Rectal smooth muscle tissue (tissue), 1 donor: ENCODE results near the gene NPHS1.
"Not testable (repeated sequence)": the region's sequence is repeated elsewhere in the genome, so short reads cannot be mapped to it uniquely, and the experiment has no call there.

ENCODE experiments used
- H3K27ac ChIP-seq: one replicate; pipeline ENCODE4 v1.7.0; 2013; ENCODE audit warnings: low read depth, low read length, inconsistent platforms
- H3K27me3 ChIP-seq: one replicate; pipeline ENCODE4 v1.7.0; 2013; ENCODE audit warnings: low read length; ENCODE audit not compliant: control insufficient read depth, insufficient read depth
- H3K36me3 ChIP-seq: one replicate; pipeline ENCODE4 v1.7.0; 2013; ENCODE audit warnings: low read length; ENCODE audit not compliant: control insufficient read depth, insufficient read depth
- H3K4me1 ChIP-seq: one replicate; pipeline ENCODE4 v1.7.0; 2013; ENCODE audit warnings: low read length; ENCODE audit not compliant: control insufficient read depth, insufficient read depth
- H3K4me3 ChIP-seq: one replicate; pipeline ENCODE4 v1.7.0; 2013; ENCODE audit warnings: low read length
- H3K9ac ChIP-seq: one replicate; pipeline ENCODE4 v1.7.0; 2013; ENCODE audit warnings: low read length

Gene NPHS1

GRCh38 chr19:35813043-35813890 lies 39.0 kb downstream of the NPHS1 start:
- no peaks in the 10 kb centered on the region for H3K27me3 ChIP-seq

GRCh38 chr19:35812220-35813042 lies 39.9 kb downstream of the NPHS1 start, which contains the start of gene PRODH2:
PRODH2 (minus strand) TSS chr19:35812845; CDS start chr19:35812805, 40 bp downstream.
- Histone ChIP-seq H3K36me3 (no peaks in the 10 kb centered on the region), H3K4me1 (no peaks in the 10 kb centered on the region), H3K4me3 (no peak within 1 kb of the TSS), H3K9ac (no peak within 1 kb of the TSS), H3K27me3 (no peaks in the 10 kb centered on the region), H3K27ac (no peak within 1 kb of the TSS)

More at GRCh38 chr19:35813043-35813890, 39.0 kb downstream of the NPHS1 start:
- no peaks in the 10 kb centered on the region for H3K36me3 ChIP-seq
- H3K4me3 ChIP-seq = no peak overlapping the region
- no peak overlapping the region for H3K9ac ChIP-seq
- H3K4me1 ChIP-seq = no peaks in the 10 kb centered on the region
- no peak overlapping the region for H3K27ac ChIP-seq

- no peak overlapping the region for H3K9ac ChIP-seq
- no peaks in the 10 kb centered on the region for H3K36me3 ChIP-seq
- no peak overlapping the region for H3K27ac ChIP-seq
- no peaks in the 10 kb centered on the region for H3K4me1 ChIP-seq
- H3K4me3 ChIP-seq = no peak overlapping the region
- no peaks in the 10 kb centered on the region for H3K27me3 ChIP-seq
Observed at GRCh38 chr19:35811317-35812219, 40.7 kb downstream of the NPHS1 start.

GRCh38 chr19:35807633-35808032 lies 44.7 kb downstream of the NPHS1 start:
- no peak overlapping the region for H3K9ac ChIP-seq
- H3K36me3 ChIP-seq = no peaks in the 10 kb centered on the region
- no peak overlapping the region for H3K4me3 ChIP-seq
- no peak overlapping the region for H3K27ac ChIP-seq
- no peaks in the 10 kb centered on the region for H3K4me1 ChIP-seq
- no peaks in the 10 kb centered on the region for H3K27me3 ChIP-seq

- Histone ChIP-seq H3K27me3 (no peaks in the 10 kb centered on the region), H3K36me3 (no peaks in the 10 kb centered on the region), H3K27ac (no peak overlapping the region), H3K4me3 (no peak overlapping the region), H3K9ac (no peak overlapping the region), H3K4me1 (no peaks in the 10 kb centered on the region)
Observed at GRCh38 chr19:35806597-35806996, 45.7 kb downstream of the NPHS1 start.

GRCh38 chr19:35805526-35806102 lies 46.7 kb downstream of the NPHS1 start:
- Histone ChIP-seq H3K9ac (no peak overlapping the region), H3K27me3 (no peaks in the 10 kb centered on the region), H3K36me3 (no peaks in the 10 kb centered on the region), H3K4me3 (no peak overlapping the region), H3K27ac (no peak overlapping the region), H3K4me1 (no peaks in the 10 kb centered on the region)

GRCh38 chr19:35801828-35802227 lies 50.5 kb downstream of the NPHS1 start:
- Histone ChIP-seq H3K4me1 (no peaks in the 10 kb centered on the region), H3K27me3 (peaks cover 6% of the 10 kb centered on the region), H3K4me3 (no peak overlapping the region), H3K9ac (no peak overlapping the region), H3K36me3 (no peaks in the 10 kb centered on the region), H3K27ac (no peak overlapping the region)

GRCh38 chr19:35797663-35798062 lies 54.6 kb downstream of the NPHS1 start:
- H3K36me3 ChIP-seq = no peaks in the 10 kb centered on the region
- peaks cover 12% of the 10 kb centered on the region for H3K27me3 ChIP-seq
- no peaks in the 10 kb centered on the region for H3K4me1 ChIP-seq
- H3K27ac ChIP-seq = no peak overlapping the region
- H3K9ac ChIP-seq = no peak overlapping the region
- no peak overlapping the region for H3K4me3 ChIP-seq

- Histone ChIP-seq H3K4me3 (no peak overlapping the region), H3K36me3 (no peaks in the 10 kb centered on the region), H3K4me1 (no peaks in the 10 kb centered on the region), H3K27me3 (peaks cover 12% of the 10 kb centered on the region), H3K27ac (no peak overlapping the region), H3K9ac (no peak overlapping the region)
Observed at GRCh38 chr19:35796645-35797542, 55.4 kb downstream of the NPHS1 start.

- not testable (repeated sequence) for H3K9ac ChIP-seq, H3K4me1 ChIP-seq, H3K36me3 ChIP-seq, H3K4me3 ChIP-seq, H3K27ac ChIP-seq
- H3K27me3 ChIP-seq = peaks cover 12% of the 10 kb centered on the region
Observed at GRCh38 chr19:35795564-35795963, 56.7 kb downstream of the NPHS1 start.
